HK-2 (cell line): ENCODE measurements around the gene DMP1.

Experiments
- DNase-seq: peaks from one replicate; pipeline ENCODE4 v3.0.0-alpha.2; 2018; ENCODE audit not compliant: unreplicated experiment

Gene DMP1, protein sequence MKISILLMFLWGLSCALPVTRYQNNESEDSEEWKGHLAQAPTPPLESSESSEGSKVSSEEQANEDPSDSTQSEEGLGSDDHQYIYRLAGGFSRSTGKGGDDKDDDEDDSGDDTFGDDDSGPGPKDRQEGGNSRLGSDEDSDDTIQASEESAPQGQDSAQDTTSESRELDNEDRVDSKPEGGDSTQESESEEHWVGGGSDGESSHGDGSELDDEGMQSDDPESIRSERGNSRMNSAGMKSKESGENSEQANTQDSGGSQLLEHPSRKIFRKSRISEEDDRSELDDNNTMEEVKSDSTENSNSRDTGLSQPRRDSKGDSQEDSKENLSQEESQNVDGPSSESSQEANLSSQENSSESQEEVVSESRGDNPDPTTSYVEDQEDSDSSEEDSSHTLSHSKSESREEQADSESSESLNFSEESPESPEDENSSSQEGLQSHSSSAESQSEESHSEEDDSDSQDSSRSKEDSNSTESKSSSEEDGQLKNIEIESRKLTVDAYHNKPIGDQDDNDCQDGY

DNA sequence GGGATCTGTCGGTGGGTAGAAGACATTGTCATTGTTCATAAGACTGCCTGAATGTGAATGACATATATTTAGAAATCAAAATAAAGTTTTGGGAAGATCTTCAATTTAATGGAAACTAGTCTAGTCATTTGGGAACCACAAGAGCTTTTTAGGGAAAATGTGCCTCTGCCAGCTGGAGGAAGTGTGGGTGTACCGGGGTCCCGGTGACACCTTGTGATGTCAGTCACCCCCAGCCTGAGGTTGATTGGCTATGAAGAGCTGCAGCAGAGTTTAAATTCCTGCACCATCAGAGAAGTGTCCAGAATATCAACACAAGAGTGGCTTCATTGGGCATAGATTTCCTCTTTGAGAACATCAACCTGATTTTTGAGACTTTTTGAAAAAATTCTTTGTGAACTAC, at the start of gene DMP1:
DMP1 (plus strand) TSS at position 301 of the 400 bp plus-strand sequence. CDS start 6,213 bp downstream, outside the sequence.
- no peak for DNase-seq

DNA sequence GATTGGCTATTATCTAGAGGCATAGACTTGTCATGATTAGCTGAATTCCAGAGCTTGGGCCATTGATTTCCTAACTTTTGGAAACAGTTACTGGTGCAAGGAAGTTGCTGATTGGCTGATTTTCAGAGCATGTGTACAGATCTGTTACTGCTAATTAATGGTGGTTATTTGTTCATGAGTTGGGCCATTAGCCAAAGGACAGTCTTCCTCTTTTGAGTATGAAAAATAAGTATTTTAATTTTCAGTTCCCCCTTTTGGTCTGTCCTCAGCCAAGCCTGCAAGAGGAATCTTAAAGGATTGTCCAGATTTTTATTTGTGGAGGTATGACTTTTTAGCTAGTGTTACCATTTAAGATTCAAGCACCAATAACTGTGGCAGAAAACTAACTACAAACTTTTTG, 48.7 kb upstream of the DMP1 start:
- no peak for DNase-seq

DNA sequence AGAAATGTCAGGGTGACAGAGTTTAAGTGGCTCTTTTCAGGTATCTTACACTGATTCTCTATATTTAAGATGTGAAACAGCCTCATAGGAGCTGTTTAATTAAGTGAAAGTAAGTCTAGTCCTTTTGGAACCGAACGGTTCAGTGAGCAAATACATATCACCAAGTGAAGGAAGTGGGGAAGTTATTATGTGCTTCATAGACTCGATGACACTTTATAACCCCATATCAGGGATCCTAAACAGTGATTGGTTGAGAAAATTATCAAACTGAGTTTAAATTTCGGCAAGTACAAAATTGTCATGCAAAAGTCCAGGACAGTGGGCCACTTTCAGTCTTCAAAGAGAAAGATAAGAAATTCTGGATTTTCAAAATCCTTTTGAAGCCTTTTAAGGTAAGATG, 41.9 kb upstream of the DMP1 start, which contains the start of gene DSPP:
DSPP (plus strand) TSS at position 301 of the 400 bp plus-strand sequence. CDS start 2,380 bp downstream, outside the sequence.
- DNase-seq = no peak

DNA sequence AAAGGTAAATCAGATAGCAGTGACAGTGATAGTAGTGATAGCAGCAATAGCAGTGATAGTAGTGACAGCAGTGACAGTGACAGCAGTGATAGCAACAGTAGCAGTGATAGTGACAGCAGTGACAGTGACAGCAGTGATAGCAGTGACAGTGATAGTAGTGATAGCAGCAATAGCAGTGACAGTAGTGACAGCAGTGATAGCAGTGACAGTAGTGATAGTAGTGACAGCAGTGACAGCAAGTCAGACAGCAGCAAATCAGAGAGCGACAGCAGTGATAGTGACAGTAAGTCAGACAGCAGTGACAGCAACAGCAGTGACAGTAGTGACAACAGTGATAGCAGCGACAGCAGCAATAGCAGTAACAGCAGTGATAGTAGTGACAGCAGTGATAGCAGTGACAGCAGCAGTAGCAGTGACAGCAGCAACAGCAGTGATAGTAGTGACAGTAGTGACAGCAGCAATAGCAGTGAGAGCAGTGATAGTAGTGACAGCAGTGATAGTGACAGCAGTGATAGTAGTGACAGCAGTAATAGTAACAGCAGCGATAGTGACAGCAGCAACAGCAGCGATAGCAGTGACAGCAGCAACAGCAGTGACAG, 35.7 kb upstream of the DMP1 start:
- DNase-seq = no peak

DNA sequence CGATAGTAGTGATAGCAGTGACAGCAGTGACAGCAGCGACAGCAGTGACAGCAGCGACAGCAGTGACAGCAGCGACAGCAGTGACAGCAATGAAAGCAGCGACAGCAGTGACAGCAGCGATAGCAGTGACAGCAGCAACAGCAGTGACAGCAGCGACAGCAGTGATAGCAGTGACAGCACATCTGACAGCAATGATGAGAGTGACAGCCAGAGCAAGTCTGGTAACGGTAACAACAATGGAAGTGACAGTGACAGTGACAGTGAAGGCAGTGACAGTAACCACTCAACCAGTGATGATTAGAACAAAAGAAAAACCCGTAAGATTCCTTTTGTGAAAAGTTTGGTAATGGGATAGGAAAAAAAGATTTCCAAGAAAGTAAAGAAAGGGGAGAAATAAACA, 33.8 kb upstream of the DMP1 start:
- DNase-seq = no peak

DNA sequence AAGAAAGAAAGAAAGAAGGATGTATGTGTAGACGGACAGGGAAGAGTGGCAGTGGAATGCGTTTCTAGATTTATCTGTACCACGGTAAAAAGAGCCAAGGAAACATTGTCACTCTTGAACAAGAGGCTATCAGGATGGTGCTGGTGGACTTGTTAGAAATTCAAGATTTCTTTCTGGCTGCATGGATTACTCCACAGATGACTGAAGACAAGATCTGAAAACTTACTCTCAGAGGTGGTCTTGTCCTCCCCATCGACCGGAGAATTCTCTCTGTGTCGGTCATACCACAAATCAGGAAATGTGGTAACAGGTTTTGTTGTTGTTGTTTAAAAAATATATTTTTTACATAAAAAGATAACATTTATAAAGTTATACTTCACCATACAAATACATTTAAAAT, 30.0 kb upstream of the DMP1 start:
- no peak for DNase-seq

DNA sequence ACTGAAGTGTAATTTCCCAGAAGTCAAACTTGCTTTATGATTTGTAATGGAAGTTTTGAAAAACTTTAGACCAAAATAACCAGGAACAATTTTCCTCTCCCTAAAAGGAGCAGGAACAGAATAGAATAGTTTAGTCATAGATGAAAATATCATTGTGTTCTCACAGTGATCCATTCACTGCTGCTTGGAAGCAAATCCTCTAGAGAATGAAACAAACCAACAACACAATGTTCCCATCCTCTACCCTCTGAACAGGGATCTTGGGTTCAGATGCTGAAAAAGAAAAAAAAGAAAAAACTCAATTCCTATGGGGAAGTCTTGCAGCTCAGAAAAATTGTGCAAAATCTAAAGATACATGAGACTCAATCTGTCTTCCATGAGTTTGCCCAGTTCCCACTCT, 29.6 kb upstream of the DMP1 start:
- DNase-seq = no peak

DNA sequence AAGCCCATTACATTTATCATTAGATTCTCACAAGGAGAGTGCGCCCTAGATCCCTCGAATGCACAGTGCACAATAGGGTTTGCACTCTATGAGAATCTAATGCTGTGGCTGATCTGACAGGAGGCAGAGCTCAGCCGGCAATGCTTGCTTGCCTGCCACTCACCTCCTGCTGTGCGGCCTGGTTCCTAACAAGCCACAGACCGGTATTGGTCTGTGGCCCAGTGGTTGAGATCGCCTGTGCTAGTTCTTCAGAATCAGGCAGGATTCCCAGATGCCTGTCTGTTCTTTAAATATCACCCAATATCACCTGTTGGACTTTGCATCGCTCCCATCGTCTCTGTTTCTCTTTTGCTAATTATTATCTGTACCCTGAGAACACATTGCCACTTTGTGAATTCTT, 27.8 kb upstream of the DMP1 start:
- DNase-seq = no peak

DNA sequence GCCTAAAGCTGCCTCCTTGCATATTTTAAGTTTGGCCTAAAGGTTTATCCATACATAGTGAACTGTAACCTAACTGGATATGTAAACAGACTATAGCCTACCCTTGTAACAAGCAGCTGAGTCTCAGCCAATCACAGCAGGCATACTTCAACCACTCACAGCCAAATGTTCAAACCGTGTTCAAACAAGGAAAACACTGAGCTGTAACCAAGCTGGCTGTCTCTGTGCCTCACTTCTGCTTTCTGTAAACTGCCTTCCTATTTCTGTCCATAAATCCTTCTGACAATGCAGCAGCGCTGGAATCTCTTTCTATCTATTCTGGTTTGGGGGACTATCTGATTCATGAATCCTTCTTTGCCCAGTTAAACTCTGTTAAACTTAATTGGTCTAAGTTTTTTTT, 25.4 kb upstream of the DMP1 start:
- no peak for DNase-seq

DNA sequence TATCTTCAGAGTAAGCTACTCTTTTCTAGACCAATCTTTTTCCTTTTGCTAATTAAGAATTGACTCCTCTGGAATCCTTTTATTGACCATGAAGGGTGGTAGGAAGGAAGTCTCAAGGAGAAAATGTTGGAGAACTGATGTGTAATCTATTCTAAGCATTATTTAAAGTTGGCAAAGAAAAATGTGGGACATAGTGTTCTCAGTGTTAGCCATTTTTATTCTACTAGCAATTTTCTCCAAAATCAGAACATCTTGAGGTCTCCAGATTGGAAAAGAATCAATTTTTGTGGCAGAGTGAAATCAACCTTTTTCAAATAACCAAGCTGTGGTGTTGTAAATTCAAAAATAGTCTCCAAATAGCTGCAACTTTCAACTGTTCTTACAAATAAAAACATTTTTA, 18.4 kb upstream of the DMP1 start:
- DNase-seq = no peak

DNA sequence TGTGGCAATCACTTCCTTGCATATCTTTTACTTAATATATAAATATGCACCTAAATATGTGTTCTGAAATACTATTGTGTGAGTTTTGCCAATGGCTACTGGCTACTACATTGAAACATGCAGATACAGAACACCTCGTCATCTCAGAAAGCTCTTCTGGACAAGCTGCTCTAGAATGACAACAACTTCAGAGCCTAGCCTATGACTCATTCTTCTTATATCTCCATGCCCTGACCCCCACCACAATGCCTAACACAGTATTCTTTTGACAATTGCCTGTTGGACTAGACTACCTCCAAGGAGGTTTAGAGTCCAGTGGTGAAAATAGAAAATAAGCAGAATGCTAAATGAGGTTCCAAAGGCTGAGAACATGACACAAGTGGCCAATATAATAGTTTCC, 17.6 kb upstream of the DMP1 start:
- DNase-seq = no peak

DNA sequence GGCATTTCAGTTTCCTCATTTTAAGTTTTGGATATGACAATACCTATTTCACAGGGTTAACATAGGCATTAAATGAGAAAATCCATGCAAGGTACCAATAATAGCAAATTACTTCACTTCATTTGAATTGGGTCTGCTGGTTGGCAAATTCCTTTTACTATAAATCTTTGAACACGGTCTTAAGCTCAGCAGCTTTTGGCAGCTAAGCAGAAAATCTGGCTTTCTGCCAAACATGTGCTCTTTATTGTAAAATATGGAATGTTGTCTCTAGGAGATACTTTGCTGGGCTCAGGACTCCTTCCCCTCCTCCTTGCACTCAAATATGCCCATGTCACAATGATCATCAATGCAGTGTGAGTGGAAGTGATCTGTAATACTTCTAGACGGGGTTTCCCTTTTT, 16.8 kb upstream of the DMP1 start:
- DNase-seq = no peak

DNA sequence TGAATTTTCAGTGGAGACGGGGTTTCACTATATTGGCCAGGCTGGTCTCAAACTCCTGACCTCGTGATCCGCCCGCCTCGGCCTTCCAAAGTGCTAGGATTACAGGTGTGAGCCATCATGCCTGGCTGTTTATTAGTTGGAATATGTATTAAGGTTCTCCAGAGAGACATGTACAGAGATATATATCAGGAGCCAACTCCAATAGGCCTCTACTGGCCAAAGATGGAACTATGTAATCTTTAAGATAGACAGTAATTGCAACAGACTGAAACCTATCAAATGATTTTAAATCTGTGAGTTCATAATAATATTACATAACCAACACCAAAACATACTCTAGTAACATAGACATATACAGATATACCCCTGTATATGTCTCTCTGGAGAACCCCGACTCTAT, 5.8 kb upstream of the DMP1 start:
- no peak for DNase-seq

DNA sequence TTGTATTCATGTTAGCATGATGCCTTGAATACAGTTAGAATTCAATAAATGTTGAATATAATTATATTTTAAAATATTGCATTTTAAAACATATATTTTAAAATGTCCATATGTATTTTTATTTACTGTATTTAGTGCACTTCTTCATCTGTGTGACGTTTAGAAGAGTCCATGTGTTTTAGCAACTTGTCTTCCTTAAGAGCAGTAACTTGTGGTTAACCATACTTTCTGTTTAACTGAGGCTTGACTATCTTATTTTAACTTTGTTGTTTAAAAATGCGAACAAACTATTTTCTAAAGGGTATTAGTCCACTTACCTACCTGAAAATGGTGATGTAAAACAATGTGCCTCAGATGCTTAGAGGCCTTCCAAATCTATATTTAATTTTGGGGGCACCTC, 858 bp downstream of the DMP1 start:
- no peak for DNase-seq

DNA sequence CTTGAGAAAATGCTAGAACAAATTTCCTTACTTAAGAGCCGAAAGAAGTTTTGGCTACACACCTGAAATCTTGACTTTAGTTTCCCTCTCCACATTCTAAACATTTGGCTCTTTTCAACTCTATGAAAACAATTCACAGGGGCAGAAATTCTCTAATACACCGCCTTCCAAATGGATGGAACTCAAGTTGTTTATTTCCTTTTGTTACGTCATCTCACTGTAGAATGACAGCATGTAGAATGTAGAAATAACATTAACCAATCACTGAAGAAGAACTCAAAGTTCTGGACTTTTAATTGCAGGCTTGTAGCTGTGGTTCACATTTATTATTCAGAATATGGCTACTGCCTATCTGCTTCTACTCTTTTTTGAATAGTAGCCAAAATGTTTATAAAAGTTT, 1.9 kb downstream of the DMP1 start:
- no peak for DNase-seq

DNA sequence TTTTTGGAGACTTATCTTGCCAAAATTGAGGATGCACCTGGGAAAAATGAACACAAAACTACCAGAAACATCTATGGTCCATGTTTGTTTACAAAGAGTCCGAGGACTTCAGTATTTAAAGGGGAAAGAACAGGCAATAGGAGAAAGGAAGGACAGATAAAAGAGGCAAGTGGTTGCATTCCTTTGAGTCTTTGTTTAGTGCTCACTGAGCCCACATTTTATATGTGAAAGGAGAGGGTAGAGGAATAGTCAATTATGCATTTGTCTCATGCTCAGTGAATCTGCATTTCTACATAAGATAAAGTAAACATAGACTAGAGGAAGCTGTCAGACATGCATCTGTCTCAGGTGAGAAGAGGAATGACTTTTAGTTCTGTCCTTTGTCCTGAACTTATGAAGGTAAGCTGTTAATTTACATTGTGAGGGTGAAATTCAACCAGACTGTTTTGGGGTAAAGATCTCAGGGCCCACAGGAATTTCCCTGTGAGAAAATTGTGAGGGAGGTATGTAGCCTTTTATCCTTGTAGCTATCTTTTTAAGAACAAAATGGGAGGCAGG, 4.5 kb downstream of the DMP1 start:
- DNase-seq = no peak

DNA sequence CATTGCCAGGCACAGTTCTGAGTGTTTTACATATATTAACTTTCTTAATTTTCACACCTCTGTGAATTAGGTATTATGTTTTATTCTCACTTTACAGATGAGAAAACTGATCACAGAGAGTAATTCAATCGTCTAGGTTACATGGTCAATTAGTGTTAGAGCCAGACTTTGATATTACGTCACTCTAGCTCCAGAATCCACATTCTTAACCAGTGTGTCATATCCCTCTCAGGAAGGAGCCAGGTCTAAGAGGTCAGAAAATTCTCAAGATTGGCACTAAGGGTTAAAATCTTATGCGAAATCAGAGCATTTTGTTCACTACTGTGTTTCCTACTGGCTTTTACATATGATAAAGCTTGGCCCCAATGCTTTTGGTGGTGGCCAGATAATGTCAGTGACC, 7.4 kb downstream of the DMP1 start:
- DNase-seq = peak; percentile 18

DNA sequence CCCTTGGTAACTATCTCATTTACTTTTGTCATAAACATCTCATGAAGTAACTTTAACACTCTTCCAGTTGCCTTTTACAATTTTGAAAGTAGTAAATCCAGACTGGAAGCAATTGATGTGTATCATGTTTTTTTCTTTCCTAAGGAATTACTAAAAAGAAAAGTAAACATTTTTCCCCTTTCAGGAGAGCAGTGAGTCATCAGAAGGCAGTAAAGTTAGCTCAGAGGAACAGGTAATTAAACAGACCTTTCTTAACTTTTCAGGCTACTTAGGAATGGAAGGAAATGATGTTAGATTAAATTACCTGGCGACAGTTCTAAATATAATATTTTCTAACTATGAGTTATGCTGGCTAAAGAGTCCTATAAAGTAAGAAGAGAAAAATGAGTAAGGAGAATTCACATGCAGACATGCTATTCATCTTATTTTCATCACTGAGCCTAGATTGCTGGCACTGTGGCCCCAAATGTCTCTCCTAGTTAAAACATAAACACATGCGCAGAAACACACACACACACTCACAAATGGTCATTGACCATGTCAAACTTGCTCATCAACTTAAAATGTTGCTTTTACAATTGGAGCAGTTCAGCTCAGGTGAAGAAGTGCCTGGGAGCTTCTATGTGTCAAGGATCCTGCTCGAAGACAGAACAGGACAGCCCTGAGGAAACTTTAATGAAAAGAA, 9.3 kb downstream of the DMP1 start:
- no peak for DNase-seq

DNA sequence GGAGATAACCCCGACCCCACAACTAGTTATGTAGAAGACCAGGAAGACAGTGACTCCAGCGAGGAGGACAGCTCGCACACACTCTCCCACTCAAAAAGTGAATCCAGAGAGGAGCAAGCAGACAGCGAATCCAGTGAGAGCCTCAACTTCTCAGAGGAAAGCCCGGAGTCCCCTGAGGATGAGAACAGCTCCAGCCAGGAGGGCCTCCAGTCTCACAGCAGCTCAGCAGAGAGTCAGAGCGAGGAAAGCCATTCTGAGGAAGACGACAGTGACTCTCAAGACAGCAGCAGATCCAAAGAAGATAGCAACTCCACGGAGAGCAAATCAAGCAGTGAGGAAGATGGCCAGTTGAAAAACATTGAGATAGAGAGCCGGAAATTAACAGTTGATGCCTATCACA, 12.8 kb downstream of the DMP1 start:
- DNase-seq = no peak

DNA sequence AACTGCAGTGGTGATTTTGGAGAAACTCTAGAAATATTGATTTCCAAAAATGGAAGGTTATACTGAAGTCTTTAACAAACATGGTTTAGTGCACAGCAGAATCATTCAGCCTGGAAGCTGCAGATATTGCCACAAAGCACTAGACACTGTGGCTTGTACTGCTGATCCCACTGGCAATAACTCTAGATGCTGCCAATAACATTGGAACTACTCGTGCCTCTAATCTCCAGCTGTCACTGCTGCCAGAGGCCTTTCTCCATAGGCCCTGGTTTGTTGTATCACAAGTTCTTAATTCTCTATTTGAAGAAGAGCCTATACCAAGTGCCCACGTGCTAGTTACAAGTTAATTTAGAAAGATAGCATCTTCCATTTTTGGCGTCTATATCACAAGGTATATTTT, 19.3 kb downstream of the DMP1 start:
- no peak for DNase-seq

DNA sequence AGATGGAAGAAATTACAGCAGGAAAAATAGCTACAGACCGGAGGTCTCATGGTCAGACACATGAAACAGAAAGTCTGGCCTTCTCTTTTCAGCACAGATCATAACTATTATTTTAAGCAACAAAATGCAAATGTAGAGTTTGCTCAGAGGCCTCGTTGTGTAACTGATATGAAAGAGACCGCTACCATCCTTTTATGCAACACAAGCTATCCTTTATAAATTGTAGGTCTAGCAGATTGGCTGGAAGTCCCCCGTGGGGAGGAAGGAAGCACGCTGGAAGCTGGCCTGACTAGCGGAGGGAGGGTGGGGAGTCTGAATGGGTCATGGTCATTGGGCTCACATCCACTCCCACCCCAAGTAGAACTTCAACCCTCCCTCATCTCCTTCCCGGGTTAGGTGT, 27.7 kb downstream of the DMP1 start:
- DNase-seq = no peak

DNA sequence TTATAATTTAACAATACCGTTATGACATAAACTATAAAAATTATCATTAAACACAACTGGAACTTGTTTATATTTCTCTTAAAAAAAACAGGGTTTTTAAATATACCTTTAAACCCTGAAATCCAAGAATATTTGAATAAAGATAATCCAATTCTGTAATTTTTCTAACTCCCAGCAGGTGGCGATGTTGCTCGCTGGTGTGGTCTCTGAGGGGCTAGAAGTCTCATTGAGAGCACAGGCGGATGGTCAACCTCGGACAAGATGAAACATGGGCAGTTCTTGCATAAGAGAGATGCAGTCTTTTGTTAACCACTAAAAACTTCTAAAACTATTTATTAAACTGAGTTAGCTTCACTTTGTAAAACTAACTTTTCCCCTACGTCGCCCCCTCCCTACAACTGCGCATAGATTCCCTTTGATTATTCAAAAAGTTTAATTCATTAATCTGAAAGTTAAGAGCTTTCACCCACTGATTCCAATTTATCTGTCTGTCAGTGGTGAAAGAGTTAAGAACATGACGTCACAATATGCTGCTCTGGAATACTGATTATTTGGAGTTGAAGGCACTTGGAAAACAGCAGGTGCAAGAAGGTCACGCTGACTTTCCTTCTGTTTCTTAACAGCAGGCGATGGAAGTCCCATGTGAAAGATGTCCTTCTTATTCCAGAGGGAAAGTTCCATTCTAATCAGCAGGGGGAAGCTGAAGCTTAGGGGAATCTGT, 29.5 kb downstream of the DMP1 start:
- peak; percentile 38 for DNase-seq
